H9 (cell line): ENCODE results near the gene FABP7. TPM values are rescaled to one million over a fixed set of nuclear protein-coding genes. Genes with fewer than 3 reads are reported as not detected.

ENCODE experiments used
- DNase-seq: peaks from one replicate; pipeline ENCODE4 v3.0.0-alpha.2; 2017
- H2AFZ ChIP-seq: one replicate; pipeline ENCODE4 v1.6.1; 2013; ENCODE audit warnings: mild to moderate bottlenecking, low read length, control low read depth, moderate library complexity
- H2AK5ac ChIP-seq: 2 replicates; pipeline ENCODE4 v1.6.1; 2013; ENCODE audit warnings: low read length, control low read depth, mixed read lengths; ENCODE audit not compliant: insufficient read length
- H2BK120ac ChIP-seq: one replicate; pipeline ENCODE4 v1.6.1; 2013; ENCODE audit warnings: low read depth, mild to moderate bottlenecking, low read length, control low read depth, inconsistent platforms; ENCODE audit not compliant: poor library complexity, severe bottlenecking
- H2BK12ac ChIP-seq: 2 replicates; pipeline ENCODE4 v1.6.1; 2013; ENCODE audit warnings: low read length, control low read depth, mixed read lengths, low read depth; ENCODE audit not compliant: insufficient read length
- H2BK15ac ChIP-seq: 2 replicates; pipeline ENCODE4 v1.6.1; 2013; ENCODE audit warnings: low read depth, low read length, control low read depth
- H2BK20ac ChIP-seq: one replicate; pipeline ENCODE4 v1.6.1; 2013; ENCODE audit warnings: low read depth, mild to moderate bottlenecking, low read length, control low read depth, inconsistent platforms; ENCODE audit not compliant: poor library complexity, severe bottlenecking
- H2BK5ac ChIP-seq: 2 replicates; pipeline ENCODE4 v1.6.1; 2013; ENCODE audit warnings: low read length, control low read depth, mixed read lengths; ENCODE audit not compliant: insufficient read length
- H3K14ac ChIP-seq: 2 replicates; pipeline ENCODE4 v1.6.1; 2013; ENCODE audit warnings: low read length, control low read depth; ENCODE audit not compliant: insufficient read depth
- H3K18ac ChIP-seq: 2 replicates; pipeline ENCODE4 v1.6.1; 2013; ENCODE audit warnings: low read depth, mild to moderate bottlenecking, mixed read lengths, low read length, control low read depth; ENCODE audit not compliant: insufficient read length
- H3K23ac ChIP-seq: 2 replicates; pipeline ENCODE4 v1.6.1; 2013; ENCODE audit warnings: low read length, control low read depth, mixed read lengths, low read depth; ENCODE audit not compliant: insufficient read length
- H3K23me2 ChIP-seq: 2 replicates; pipeline ENCODE4 v1.6.1; 2013; ENCODE audit warnings: low read depth, mild to moderate bottlenecking, mixed read lengths, low read length, control low read depth; ENCODE audit not compliant: insufficient read length, poor library complexity, severe bottlenecking
- H3K27ac ChIP-seq: 2 replicates; pipeline ENCODE4 v1.5.1; 2013; ENCODE audit warnings: low read length, control low read depth, mixed read lengths, low read depth; ENCODE audit not compliant: insufficient read length
- H3K27me3 ChIP-seq: 2 replicates; pipeline ENCODE4 v1.6.1; 2013; ENCODE audit warnings: low read length, control low read depth, inconsistent platforms; ENCODE audit not compliant: insufficient read depth
- H3K4ac ChIP-seq: 2 replicates; pipeline ENCODE4 v1.6.1; 2013; ENCODE audit warnings: low read depth, mild to moderate bottlenecking, control low read depth, inconsistent platforms, low read length, moderate library complexity
- H3K4me1 ChIP-seq: 2 replicates; pipeline ENCODE4 v1.6.1; 2013; ENCODE audit warnings: low read length, control low read depth, inconsistent platforms; ENCODE audit not compliant: insufficient read depth
- H3K4me2 ChIP-seq: 2 replicates; pipeline ENCODE4 v1.6.1; 2013; ENCODE audit warnings: low read length, control low read depth, mixed read lengths; ENCODE audit not compliant: insufficient read length, insufficient read depth
- H3K56ac ChIP-seq: 2 replicates; pipeline ENCODE4 v1.6.1; 2013; ENCODE audit warnings: low read depth, mild to moderate bottlenecking, mixed read lengths, low read length, control low read depth; ENCODE audit not compliant: insufficient read length
- H3K79me1 ChIP-seq: 2 replicates; pipeline ENCODE4 v1.6.1; 2013; ENCODE audit warnings: low read depth, mild to moderate bottlenecking, moderate library complexity, low read length, control low read depth, inconsistent platforms; ENCODE audit not compliant: insufficient read depth, poor library complexity, severe bottlenecking
- H3K79me2 ChIP-seq: 2 replicates; pipeline ENCODE4 v1.6.1; 2013; ENCODE audit warnings: low read length, control low read depth, inconsistent platforms; ENCODE audit not compliant: insufficient read depth
- H3K9ac ChIP-seq: 2 replicates; pipeline ENCODE4 v1.6.1; 2013; ENCODE audit warnings: low read length, control low read depth, mixed read lengths; ENCODE audit not compliant: insufficient read length; ENCODE audit errors: extremely low read depth
- H3K9me3 ChIP-seq: one replicate; pipeline ENCODE4 v1.6.1; 2013; ENCODE audit warnings: low read depth, low read length, inconsistent platforms; ENCODE audit not compliant: control insufficient read depth
- H3T11ph ChIP-seq: one replicate; pipeline ENCODE4 v1.6.1; 2013; ENCODE audit warnings: mild to moderate bottlenecking, low read length, control low read depth, inconsistent platforms
- H4K20me1 ChIP-seq: one replicate; pipeline ENCODE4 v1.6.1; 2013; ENCODE audit not compliant: control insufficient read depth, insufficient read length, insufficient read depth
- H4K5ac ChIP-seq: 2 replicates; pipeline ENCODE4 v1.6.1; 2013; ENCODE audit warnings: low read depth, mild to moderate bottlenecking, mixed read lengths, low read length, control low read depth; ENCODE audit not compliant: insufficient read length
- H4K8ac ChIP-seq: replicated peaks from 2 replicates; pipeline ENCODE4 v1.6.1; 2013; ENCODE audit warnings: low read length, control low read depth, mixed read lengths, low read depth; ENCODE audit not compliant: insufficient read length
- H4K91ac ChIP-seq: 2 replicates; pipeline ENCODE4 v1.6.1; 2013; ENCODE audit warnings: low read depth, mild to moderate bottlenecking, moderate library complexity, mixed read lengths, low read length, control low read depth; ENCODE audit not compliant: insufficient read length
- H3K27ac Mint-ChIP-seq, 3 experiments: 2 replicates in 2 of 3; 3 replicates in 1 of 3; pipeline ENCODE4 v1.8.0; 2020 to 2021; ENCODE audit warnings: mixed read lengths in 3 of 3, mild to moderate bottlenecking in 1 of 3, moderate library complexity in 1 of 3
- H3K27me3 Mint-ChIP-seq: 2 replicates; pipeline ENCODE4 v1.8.0; 2021; ENCODE audit warnings: low read depth, mild to moderate bottlenecking, moderate library complexity, mixed read lengths
- H3K36me3 Mint-ChIP-seq, 3 experiments: 2 replicates in 2 of 3; 3 replicates in 1 of 3; pipeline ENCODE4 v1.8.0; 2020 to 2021; ENCODE audit warnings: low read depth in 3 of 3, mixed read lengths in 3 of 3; ENCODE audit not compliant: insufficient read depth in 1 of 3
- H3K4me1 Mint-ChIP-seq, 2 experiments: 2 replicates each; pipeline ENCODE4 v1.8.0; 2020; ENCODE audit warnings: mixed read lengths in 2 of 2
- H3K4me3 Mint-ChIP-seq, 2 experiments: 2 replicates in 1 of 2; 3 replicates in 1 of 2; pipeline ENCODE4 v1.8.0; 2020 to 2021; ENCODE audit warnings: mild to moderate bottlenecking in 2 of 2, mixed read lengths in 2 of 2, moderate library complexity in 1 of 2
- H3K9me3 Mint-ChIP-seq, 2 experiments: 2 replicates in 1 of 2; 3 replicates in 1 of 2; pipeline ENCODE4 v1.8.0; 2020; ENCODE audit warnings: mild to moderate bottlenecking in 2 of 2, mixed read lengths in 2 of 2, moderate library complexity in 1 of 2
- CTCF ChIP-seq: fragments of 200-600 bp; sonication (generic); conservative IDR thresholded peaks from 3 replicates; pipeline ENCODE4 v1.8.0; 2021; ENCODE audit warnings: antibody characterized with exemption, mild to moderate bottlenecking
- WGBS: extraction: QIAGEN DNeasy Blood & Tissue Kit; methylation state at CpG from one replicate; pipeline ENCODE4 v1.1.7; 2013; ENCODE audit warnings: missing lambda C conversion rate, low lambda C conversion rate, mixed read lengths; ENCODE audit not compliant: insufficient read length; ENCODE audit errors: extremely low coverage; 5-methylcytosine and 5-hydroxymethylcytosine counted together
- total RNA-seq: library from RNA; stranded (reverse); gene quantifications from 2 replicates; pipeline ENCODE4 v1.2.1, GENCODE V29; 2021

The FABP7 gene
- total RNA-seq, 1 experiment from 2014 or later, result 3.9 TPM

- H3K79me2 ChIP-seq, result no peaks in the 10 kb centered on the region
- no peaks in the 10 kb centered on the region for H3K79me1 ChIP-seq
- peaks cover 2% of the 10 kb centered on the region for H3K4me1 ChIP-seq
- no peak overlapping the region for H3K4me2 ChIP-seq
- H4K91ac ChIP-seq, result no peak overlapping the region
- Mint-ChIP-seq H3K27me3 (no peaks in the 10 kb centered on the region), H3K27ac (peak overlapping the region in 1 of 3 experiments; percentile 20; a peak in 2 of 7 replicates), H3K36me3 (no peaks in the 10 kb centered on the region; a peak in 1 of 7 replicates), H3K4me1 (peaks cover 21 to 30% of the 10 kb centered on the region in 2 experiments), H3K4me3 (no peak overlapping the region), H3K9me3 (no peaks in the 10 kb centered on the region)
- no peak overlapping the region for H2BK12ac ChIP-seq
- H3K9ac ChIP-seq, result no peak overlapping the region
- H3K14ac ChIP-seq, result no peak overlapping the region
- no peak overlapping the region for H3K56ac ChIP-seq
- no peaks in the 10 kb centered on the region for H3K9me3 ChIP-seq
- TF ChIP-seq CTCF, result no peak
- no peak for DNase-seq
- H2BK120ac ChIP-seq, result no peak overlapping the region
- H3K4ac ChIP-seq, result no peak overlapping the region
- no peak overlapping the region for H2BK15ac ChIP-seq
- no peak overlapping the region for H3K18ac ChIP-seq
- no peak overlapping the region for H4K5ac ChIP-seq
- no CpG with 5 or more reads among the region's 4 CpGs for WGBS
- no peaks in the 10 kb centered on the region for H3K27me3 ChIP-seq
- H3T11ph ChIP-seq, result no peak overlapping the region
- no peak overlapping the region for H4K8ac ChIP-seq
- no peak overlapping the region for H2BK20ac ChIP-seq
- no peak overlapping the region for H2AFZ ChIP-seq
- H3K27ac ChIP-seq, result no peak overlapping the region
- H2AK5ac ChIP-seq, result no peak overlapping the region
- H4K20me1 ChIP-seq, result no peaks in the 10 kb centered on the region
- no peaks in the 10 kb centered on the region for H3K23me2 ChIP-seq
- H3K23ac ChIP-seq, result no peak overlapping the region
- H2BK5ac ChIP-seq, result no peak overlapping the region
Observed at GRCh38 chr6:122735582-122735981, 43.9 kb upstream of the FABP7 start.
